GM20000 (cell line): Measurements from ENCODE around the gene CLPTM1L.
"Not testable (repeated sequence)": the region's sequence is repeated elsewhere in the genome, so short reads cannot be mapped to it uniquely, and the experiment has no call there.

ENCODE experiments used
- DNase-seq: peaks from one replicate; pipeline ENCODE4 v3.0.0; 2012; ENCODE audit warnings: low spot score
- TF ChIP-seq, protein P1 (sequence below): IDR thresholded peaks from 2 replicates; pipeline ENCODE4 v1.5.1; 2012; ENCODE audit warnings: mild to moderate bottlenecking, control low read depth; ENCODE audit errors: extremely low read depth, missing control alignments

CLPTM1L gene

DNA sequence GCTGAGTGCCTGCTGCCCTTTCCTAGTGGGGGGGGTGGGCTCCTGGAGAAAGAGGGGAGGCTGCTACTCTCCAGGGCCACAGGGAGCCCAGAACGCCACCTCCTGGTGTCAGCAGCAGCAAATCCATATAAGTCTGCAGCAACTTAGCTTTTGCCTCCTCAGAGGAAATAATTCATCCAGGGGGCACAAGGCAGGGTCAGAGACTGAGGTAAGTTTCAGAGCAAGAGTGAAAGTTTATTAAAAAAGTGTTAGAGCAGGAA lies 4.0 kb upstream of the CLPTM1L start:
- no peak for DNase-seq
- TF ChIP-seq, protein P1, sequence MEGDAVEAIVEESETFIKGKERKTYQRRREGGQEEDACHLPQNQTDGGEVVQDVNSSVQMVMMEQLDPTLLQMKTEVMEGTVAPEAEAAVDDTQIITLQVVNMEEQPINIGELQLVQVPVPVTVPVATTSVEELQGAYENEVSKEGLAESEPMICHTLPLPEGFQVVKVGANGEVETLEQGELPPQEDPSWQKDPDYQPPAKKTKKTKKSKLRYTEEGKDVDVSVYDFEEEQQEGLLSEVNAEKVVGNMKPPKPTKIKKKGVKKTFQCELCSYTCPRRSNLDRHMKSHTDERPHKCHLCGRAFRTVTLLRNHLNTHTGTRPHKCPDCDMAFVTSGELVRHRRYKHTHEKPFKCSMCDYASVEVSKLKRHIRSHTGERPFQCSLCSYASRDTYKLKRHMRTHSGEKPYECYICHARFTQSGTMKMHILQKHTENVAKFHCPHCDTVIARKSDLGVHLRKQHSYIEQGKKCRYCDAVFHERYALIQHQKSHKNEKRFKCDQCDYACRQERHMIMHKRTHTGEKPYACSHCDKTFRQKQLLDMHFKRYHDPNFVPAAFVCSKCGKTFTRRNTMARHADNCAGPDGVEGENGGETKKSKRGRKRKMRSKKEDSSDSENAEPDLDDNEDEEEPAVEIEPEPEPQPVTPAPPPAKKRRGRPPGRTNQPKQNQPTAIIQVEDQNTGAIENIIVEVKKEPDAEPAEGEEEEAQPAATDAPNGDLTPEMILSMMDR = no peak

DNA sequence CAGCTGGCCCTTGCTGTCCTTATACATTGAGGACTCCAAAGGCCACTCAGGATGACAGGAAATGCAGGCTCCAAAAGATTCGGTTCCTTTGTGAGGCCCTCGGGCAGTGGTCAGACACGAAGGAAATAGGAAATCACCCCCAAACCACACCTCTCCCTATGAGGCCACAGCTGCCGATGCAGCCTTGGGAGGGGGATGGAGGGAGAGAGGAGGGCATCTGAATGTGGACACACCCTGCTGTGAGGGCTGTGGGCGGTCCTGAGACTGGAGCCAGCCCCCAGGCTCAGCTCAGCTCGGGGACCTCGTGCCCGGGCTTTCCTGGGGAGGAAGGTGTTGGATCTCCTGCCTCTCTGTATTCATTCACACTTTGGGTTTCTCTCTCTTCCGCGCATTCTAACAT lies 2.7 kb upstream of the CLPTM1L start:
- TF ChIP-seq, protein P1 = no peak
- DNase-seq = no peak

DNA sequence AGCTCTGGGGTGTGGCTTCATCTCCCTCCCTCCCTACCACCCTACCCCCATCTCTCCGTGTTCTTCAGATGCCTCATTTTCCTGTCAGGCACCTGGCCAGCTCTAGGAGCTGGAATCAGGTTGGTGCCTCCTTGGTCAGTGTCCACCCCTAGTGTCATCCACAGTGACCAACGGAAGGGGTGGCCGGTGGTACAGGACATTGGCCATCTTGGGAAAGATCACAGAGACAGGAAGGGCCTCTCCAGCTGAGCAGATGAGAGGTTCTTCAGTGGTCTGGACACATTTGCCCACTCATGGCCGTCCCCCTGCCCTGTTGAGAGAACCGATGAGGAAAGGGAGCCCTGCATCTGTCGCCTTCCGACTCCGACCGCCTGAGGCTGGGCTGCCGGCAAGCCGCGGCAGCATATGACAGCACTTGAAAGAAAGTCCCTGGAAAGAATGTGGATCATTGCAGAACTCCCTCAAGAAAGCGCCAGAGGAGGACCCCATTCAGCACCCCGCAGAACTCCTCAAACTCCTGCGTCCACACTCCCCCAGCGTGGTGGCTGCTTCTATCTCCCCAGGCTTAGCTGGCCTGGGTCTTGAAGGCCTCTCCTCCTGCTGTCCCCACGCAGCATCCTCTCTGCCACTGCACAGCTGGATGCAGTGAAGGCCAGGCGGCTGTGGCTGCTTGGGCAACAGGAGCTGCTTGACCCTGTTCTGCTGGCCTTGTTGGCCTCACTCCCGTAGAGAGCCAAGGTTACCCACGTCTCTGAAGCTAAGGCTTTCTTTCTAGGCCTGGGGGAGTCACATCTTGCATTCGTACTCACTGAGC lies 1.9 kb upstream of the CLPTM1L start:
- DNase-seq = no peak
- TF ChIP-seq, protein P1 = no peak

DNA sequence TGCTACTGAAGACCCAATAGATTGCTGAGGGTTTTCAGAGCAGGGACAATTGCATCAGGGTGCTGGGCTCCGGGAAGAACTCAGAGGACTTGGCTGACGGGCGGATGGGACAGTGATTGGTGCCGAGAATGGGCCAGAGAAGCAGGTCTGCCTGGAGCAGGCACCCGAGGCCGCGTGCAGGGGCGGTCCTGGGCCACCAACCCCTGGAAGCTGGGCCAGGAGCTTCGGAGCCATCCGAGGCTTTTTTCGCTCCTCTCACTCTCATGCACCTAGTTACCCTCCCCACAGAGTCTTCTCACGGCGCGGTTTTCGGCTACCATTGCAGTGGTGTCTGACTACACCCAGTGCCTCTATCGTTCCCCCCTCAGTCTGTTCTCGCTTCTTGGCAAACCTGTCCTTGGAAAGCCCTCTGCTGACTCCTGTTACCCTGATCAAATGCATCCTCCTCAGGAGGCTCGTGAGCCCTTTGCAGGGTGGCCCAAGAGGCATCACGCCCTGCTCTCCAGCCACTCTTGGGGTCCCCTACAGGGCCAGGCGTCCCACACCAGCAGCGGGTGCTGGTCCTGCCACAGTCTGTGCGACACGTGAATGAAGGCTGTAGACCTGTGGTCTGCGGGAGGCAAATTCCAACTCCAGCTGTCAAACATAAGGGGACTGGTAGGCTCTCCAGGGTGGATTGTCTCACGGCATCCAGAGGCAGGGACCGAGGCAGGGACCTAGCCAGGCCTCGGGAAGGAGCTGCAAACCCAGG lies 1.2 kb upstream of the CLPTM1L start:
- no peak for DNase-seq
- TF ChIP-seq, protein P1 = no peak

DNA sequence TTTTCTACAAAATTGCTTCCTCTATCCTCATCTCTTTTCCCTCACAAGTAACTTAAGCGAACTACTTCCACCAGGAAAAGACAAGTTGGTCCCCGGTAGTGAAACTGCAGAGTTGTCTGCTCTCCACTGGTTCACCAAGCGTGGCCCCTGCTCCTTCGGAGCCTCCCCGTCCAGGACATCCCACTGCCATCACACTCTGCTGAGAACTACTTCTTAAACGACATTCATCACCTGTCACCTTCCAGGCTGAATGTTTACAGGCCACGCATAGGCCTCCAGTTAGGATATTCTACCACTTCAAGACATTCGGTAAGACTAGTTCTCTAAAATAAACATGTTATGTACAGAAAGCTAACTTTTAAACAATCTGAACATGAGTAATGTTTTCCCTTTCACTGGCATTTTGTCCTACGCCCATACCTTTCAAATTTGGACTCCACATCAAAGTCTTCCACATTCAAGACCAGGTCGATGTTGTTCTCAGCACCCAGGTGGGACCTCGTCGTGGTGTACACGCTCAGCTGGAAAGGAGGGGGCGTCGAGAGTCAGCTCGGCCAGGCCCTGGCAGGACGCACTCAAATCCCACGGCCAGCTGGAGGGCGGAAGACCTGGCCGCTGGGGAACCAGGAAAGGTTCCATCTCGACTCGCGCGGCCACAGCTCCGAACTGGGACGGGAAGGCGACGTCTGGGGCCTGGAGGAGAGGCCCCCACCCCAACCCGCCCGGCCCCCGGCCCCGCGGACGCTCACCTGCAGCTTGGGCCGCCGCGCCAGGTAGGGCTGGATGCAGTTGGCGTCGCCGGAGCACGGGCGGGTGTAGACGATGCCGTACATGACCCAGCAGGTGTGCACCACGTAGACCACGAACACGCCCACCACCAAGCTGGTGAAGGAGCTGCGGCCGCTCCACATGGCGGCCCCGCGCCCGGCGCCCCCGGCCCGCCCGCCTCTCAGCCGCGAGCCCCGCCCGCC lies 683 bp downstream of the CLPTM1L start:
- peak; percentile 47 for DNase-seq
- TF ChIP-seq, protein P1 = no peak

DNA sequence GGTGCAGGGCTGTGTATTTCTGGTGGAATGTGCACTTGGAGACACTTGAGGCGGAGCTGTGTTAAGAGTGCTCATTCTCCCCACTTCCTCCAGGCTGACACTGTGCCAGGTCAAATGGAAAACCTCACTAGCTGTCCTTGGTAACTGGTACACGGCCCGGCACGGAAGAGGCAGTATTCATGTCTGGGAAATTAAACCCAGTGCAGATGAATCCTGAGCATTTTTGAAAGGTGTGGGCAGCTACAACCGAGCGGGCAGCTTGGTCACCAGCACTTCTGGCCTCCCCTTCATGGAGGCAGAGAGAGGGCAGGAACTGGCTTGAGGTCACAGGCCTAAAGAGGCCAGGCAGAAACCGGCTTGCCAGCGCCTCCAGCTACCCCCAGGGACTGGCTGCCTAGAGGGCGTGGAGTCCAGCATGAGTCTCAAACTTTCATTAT lies 1.6 kb downstream of the CLPTM1L start:
- TF ChIP-seq, protein P1 = no peak
- DNase-seq = no peak

DNA sequence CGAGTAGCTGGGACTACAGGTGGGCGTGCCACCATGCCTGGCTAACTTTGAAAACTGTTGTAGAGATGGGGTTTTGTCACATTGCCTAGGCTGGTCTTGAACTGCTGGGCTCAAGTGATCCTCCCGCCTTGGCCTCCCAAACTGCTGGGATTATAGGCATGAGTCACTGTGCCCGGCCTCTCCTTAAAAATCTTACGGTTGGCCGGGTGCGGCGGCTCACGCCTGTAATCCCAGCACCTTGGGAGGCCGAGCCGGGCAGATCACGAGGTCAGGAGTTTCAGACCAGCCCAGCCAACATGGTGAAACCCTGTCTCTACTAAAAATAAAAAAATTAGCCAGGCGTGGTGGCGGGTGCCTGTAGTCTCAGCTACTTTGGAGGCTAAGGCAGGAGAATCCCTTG lies 2.2 kb downstream of the CLPTM1L start:
- not testable (repeated sequence) for DNase-seq
